DND-41 (cell line): Measurements from ENCODE around the gene PNPLA2.

Experiments used
- ATAC-seq: fragments of 200-7000 bp; cut with Tn5 transposase; 3 replicates; pipeline ENCODE4 v1.9.1; 2021; ENCODE audit warnings: low read depth; ENCODE audit not compliant: insufficient read depth
- DNase-seq: peaks from one replicate; pipeline ENCODE4 v3.0.0-alpha.2; 2020
- H2AFZ ChIP-seq: 2 replicates; pipeline ENCODE4 v1.6.0; 2012; ENCODE audit warnings: low read depth, low read length
- H3K27ac ChIP-seq: 2 replicates; pipeline ENCODE4 v1.5.1; 2012; ENCODE audit warnings: low read length, inconsistent platforms
- H3K27me3 ChIP-seq: fragments of 200-600 bp; sonication (generic); 2 replicates; pipeline ENCODE4 v1.6.0; 2012; ENCODE audit warnings: low read length, mild to moderate bottlenecking, inconsistent platforms; ENCODE audit not compliant: insufficient read depth, poor library complexity
- H3K36me3 ChIP-seq: 2 replicates; pipeline ENCODE4 v1.5.1; 2012; ENCODE audit warnings: low read length, inconsistent platforms; ENCODE audit not compliant: insufficient read depth
- H3K4me1 ChIP-seq: 2 replicates; pipeline ENCODE4 v1.5.1; 2012; ENCODE audit warnings: mild to moderate bottlenecking, low read length; ENCODE audit not compliant: insufficient read depth
- H3K4me2 ChIP-seq: 2 replicates; pipeline ENCODE4 v1.6.0; 2012; ENCODE audit warnings: mild to moderate bottlenecking, moderate library complexity, low read length, inconsistent platforms; ENCODE audit not compliant: insufficient read depth
- H3K4me3 ChIP-seq, 2 experiments: fragments of 200-600 bp in 1 of 2; shearing (Covaris generic) in 1 of 2; 2 replicates each; pipeline ENCODE4 v1.5.1; 2012 to 2016; ENCODE audit warnings: inconsistent platforms in 2 of 2, low read length in 2 of 2, mild to moderate bottlenecking in 2 of 2, low read depth in 1 of 2, moderate library complexity in 1 of 2
- H3K79me2 ChIP-seq: 2 replicates; pipeline ENCODE4 v1.6.0; 2012; ENCODE audit warnings: low read length, inconsistent platforms; ENCODE audit not compliant: insufficient read depth
- H3K9ac ChIP-seq: 2 replicates; pipeline ENCODE4 v1.6.0; 2012; ENCODE audit warnings: low read depth, mild to moderate bottlenecking, inconsistent platforms, low read length, moderate library complexity
- H3K9me3 ChIP-seq: 2 replicates; pipeline ENCODE4 v1.5.1; 2012; ENCODE audit warnings: low read length, moderate library complexity, mild to moderate bottlenecking, inconsistent platforms; ENCODE audit not compliant: insufficient read depth, severe bottlenecking
- H4K20me1 ChIP-seq: 2 replicates; pipeline ENCODE4 v1.6.0; 2012; ENCODE audit warnings: low read length; ENCODE audit not compliant: insufficient read depth
- EZH2 ChIP-seq: IDR thresholded peaks from 3 replicates; pipeline ENCODE4 v1.6.1; 2012; ENCODE audit warnings: borderline replicate concordance, low read depth, mild to moderate bottlenecking, moderate library complexity, low read length, inconsistent platforms; ENCODE audit not compliant: severe bottlenecking
- TF ChIP-seq, protein P1 (sequence below): IDR thresholded peaks from 2 replicates; pipeline ENCODE4 v1.5.1; 2012; ENCODE audit warnings: borderline replicate concordance, low read length, moderate library complexity, mild to moderate bottlenecking; ENCODE audit not compliant: poor library complexity, severe bottlenecking; ENCODE audit errors: extremely low read depth

PNPLA2 gene

DNA sequence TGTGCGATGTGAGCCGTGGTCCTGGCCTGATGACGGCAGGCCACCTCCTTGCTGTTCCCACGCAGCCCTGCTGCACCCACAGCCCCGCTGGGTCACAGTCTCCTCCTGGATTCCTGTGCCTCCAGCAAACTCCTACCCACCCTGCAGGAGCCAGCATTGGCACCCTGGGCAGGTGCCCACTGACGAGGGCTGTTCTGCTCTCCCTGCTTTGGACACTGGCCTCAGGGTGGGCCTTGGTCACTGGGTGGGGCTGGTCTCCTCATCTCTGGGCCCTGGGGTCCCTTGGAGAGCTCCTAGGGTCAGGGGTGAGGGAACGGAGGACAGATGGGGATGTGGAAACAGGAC lies 36.6 kb downstream of the PNPLA2 start:
- H2AFZ ChIP-seq: no peak overlapping the region
- TF ChIP-seq, protein P1, sequence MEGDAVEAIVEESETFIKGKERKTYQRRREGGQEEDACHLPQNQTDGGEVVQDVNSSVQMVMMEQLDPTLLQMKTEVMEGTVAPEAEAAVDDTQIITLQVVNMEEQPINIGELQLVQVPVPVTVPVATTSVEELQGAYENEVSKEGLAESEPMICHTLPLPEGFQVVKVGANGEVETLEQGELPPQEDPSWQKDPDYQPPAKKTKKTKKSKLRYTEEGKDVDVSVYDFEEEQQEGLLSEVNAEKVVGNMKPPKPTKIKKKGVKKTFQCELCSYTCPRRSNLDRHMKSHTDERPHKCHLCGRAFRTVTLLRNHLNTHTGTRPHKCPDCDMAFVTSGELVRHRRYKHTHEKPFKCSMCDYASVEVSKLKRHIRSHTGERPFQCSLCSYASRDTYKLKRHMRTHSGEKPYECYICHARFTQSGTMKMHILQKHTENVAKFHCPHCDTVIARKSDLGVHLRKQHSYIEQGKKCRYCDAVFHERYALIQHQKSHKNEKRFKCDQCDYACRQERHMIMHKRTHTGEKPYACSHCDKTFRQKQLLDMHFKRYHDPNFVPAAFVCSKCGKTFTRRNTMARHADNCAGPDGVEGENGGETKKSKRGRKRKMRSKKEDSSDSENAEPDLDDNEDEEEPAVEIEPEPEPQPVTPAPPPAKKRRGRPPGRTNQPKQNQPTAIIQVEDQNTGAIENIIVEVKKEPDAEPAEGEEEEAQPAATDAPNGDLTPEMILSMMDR: no peak
- no peak for TF ChIP-seq EZH2
- peaks cover 9% of the 10 kb centered on the region; the same call in 1 of the 2 replicates for H4K20me1 ChIP-seq
- no peaks in the 10 kb centered on the region for H3K27me3 ChIP-seq
- no peak overlapping the region for H3K4me2 ChIP-seq
- no peak for ATAC-seq
- no peaks in the 10 kb centered on the region for H3K9me3 ChIP-seq
- H3K4me3 ChIP-seq: no peak overlapping the region
- H3K9ac ChIP-seq: no peak overlapping the region
- H3K36me3 ChIP-seq: no peaks in the 10 kb centered on the region
- no peak for DNase-seq
- H3K4me1 ChIP-seq: no peaks in the 10 kb centered on the region
- H3K79me2 ChIP-seq: no peaks in the 10 kb centered on the region
- no peak overlapping the region for H3K27ac ChIP-seq

DNA sequence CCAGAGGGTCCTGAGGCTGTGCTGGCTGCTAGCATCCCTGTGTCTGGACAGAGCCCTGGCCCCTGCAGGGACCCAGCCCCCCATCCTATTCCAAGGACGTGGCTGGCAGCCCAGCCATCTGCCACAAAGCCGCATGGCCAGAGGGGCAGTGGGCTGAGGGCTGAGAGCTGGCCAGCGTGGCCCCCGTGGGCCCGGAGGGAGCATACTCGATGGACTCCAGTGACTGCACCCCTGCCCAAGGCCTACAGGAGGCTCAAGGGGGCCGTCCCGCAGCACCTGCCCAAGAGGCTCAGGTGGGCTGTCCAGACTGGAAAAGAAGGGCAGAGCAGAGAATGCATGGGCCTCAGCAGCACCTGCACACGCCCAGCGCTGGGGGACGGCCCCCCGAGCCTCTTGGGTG lies 37.1 kb downstream of the PNPLA2 start:
- H3K79me2 ChIP-seq: no peaks in the 10 kb centered on the region
- no peak for ATAC-seq
- no peak overlapping the region for H3K4me2 ChIP-seq
- H2AFZ ChIP-seq: no peak overlapping the region
- H3K4me3 ChIP-seq: no peak overlapping the region
- no peak overlapping the region for H3K27ac ChIP-seq
- no peaks in the 10 kb centered on the region for H3K27me3 ChIP-seq
- no peak for DNase-seq
- H4K20me1 ChIP-seq: peaks cover 9% of the 10 kb centered on the region; the same call in 1 of the 2 replicates
- TF ChIP-seq, protein P1: no peak
- TF ChIP-seq EZH2: no peak
- no peaks in the 10 kb centered on the region for H3K9me3 ChIP-seq
- no peaks in the 10 kb centered on the region for H3K36me3 ChIP-seq
- no peaks in the 10 kb centered on the region for H3K4me1 ChIP-seq
- H3K9ac ChIP-seq: no peak overlapping the region

DNA sequence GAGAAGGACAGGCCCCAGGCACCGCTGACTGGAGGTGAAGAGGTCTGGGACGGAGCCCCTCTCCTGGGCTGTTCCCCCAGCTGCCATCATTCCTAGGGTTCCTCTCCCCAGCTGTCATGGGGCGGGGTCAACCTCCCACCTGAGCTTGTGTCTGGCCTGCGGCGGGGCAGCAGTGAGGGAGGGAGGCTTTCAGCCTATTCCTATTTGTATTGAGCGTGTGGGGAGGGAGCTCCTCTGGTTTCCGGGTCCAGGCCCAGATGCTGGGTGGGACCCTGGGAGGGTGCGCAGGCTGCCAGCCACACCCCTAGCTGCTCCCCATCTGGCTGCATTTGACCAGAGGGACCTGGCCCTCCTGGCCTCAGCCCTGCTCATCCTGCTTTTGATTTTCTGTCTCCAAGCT lies 37.7 kb downstream of the PNPLA2 start:
- Histone ChIP-seq H3K9ac (no peak overlapping the region), H4K20me1 (peaks cover 6% of the 10 kb centered on the region; the same call in 1 of the 2 replicates), H3K27me3 (no peaks in the 10 kb centered on the region), H2AFZ (no peak overlapping the region), H3K27ac (no peak overlapping the region), H3K4me2 (no peak overlapping the region), H3K9me3 (no peaks in the 10 kb centered on the region), H3K36me3 (no peaks in the 10 kb centered on the region), H3K4me1 (no peaks in the 10 kb centered on the region), H3K79me2 (no peaks in the 10 kb centered on the region), H3K4me3 (no peak overlapping the region)
- DNase-seq: no peak
- no peak for ATAC-seq
- TF ChIP-seq EZH2: no peak
- TF ChIP-seq, protein P1: no peak

DNA sequence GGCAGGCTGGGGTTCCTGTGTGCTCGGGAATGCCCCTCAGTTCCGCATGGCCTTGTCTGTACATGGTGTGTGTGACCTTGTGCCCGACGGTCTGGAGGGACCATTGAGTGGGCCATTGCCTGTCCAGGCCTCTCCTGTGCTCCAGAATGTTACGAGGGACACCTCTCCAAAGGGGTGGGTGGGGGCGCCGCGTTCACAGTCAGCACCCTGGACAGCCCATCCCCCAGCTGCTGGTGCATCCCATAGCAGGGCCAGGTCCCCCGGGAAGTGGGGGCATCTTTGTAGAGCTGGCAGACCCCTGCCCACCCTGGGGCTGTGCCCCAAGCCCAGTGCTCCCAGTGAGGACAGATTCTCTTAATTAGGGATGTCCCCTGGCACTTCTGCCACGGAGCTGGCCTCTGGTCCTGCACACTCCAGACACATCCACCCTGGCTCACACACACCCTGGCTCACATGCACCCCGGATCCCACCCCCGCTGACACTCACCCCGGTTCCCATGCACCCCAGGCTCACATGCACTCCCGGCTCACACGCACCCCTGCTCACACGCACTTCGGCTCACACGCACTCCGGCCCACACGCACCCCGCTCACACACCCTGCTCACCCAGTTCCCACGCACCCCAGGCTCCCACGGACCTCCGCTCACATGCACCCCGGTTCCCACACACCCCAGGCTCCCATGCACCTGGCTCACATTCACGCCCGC lies 39.5 kb downstream of the PNPLA2 start:
- Histone ChIP-seq H3K4me1 (no peaks in the 10 kb centered on the region), H3K4me2 (no peak overlapping the region), H3K9ac (no peak overlapping the region), H3K79me2 (no peaks in the 10 kb centered on the region), H3K27me3 (no peaks in the 10 kb centered on the region), H3K36me3 (no peaks in the 10 kb centered on the region), H3K27ac (no peak overlapping the region), H4K20me1 (peaks cover 12% of the 10 kb centered on the region), H3K4me3 (no peak overlapping the region), H2AFZ (no peak overlapping the region), H3K9me3 (no peaks in the 10 kb centered on the region)
- DNase-seq (no peak), ATAC-seq (no peak)
- no peak for TF ChIP-seq EZH2
- TF ChIP-seq, protein P1: no peak
